Measurements from ENCODE around the gene IPCEF1. TPM values are rescaled to one million over a fixed set of nuclear protein-coding genes. Genes with fewer than 3 reads are reported as not detected.

IPCEF1 gene
- total and polyA plus RNA-seq, 4 experiments from 2014 or later = 67.7 to 97.7 (median 82.2) TPM

- no peak overlapping the region for H3K4me3 ChIP-seq (ENCODE audit: low read length in 2 of 2)
- H3K9me3 ChIP-seq (ENCODE audit: control insufficient read depth in 1 of 2, low read length in 2 of 2) = no peaks in the 10 kb centered on the region
- no peak overlapping the region for H3K4me3 Mint-ChIP-seq
- ChIA-PET POLR2A (ENCODE audit: partially characterized antibody) (no interaction called here), CTCF (ENCODE audit: partially characterized antibody) (no interaction called here)
- H3K27me3 Mint-ChIP-seq = peaks cover under 1 to 15% of the 10 kb centered on the region in 2 donors
- no peak overlapping the region for H3K27ac Mint-ChIP-seq
- H3K27me3 ChIP-seq (ENCODE audit: insufficient read depth, low read length) = no peaks in the 10 kb centered on the region
- H3K9me3 Mint-ChIP-seq = peaks cover 0 to 2% (median 0%) of the 10 kb centered on the region in 8 donors
- H3K4me1 ChIP-seq (ENCODE audit: insufficient read depth, low read length) = no peaks in the 10 kb centered on the region
- no peak overlapping the region for H3K27ac ChIP-seq (ENCODE audit: low read depth, low read length)
- H3K36me3 ChIP-seq (ENCODE audit: insufficient read depth, low read length) = no peaks in the 10 kb centered on the region
- intact Hi-C loops (cut with micrococcal nuclease) = no loop called here
- H3K4me1 Mint-ChIP-seq = peaks cover 0 to 7% (median 5%) of the 10 kb centered on the region in 4 donors
- no peaks in the 10 kb centered on the region for H3K36me3 Mint-ChIP-seq
- no peak for DNase-seq
Measured at GRCh38 chr6:154359679-154360078, 3.1 kb upstream of the IPCEF1 start.

DNA sequence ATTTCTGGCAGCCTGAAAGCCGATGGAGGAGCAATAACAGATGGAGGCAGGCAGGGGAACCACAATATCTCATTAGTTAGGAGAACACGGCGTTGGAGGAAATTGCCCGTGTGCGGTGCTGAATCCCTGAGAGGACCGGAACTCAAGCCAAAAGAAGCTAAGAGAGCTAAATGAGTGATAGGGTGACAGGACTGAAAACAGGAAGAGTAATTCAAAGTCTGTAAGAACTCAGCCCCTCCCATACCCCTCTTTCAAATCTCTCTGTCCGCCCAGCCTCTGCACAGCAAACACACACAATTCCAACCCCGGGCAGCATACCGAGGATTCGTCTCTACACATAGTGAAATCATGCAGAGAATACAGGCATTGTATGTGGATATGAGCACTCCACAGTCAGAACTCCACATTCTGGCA is 2.6 kb upstream of the IPCEF1 start:
- no peak for DNase-seq
- H3K4me1 ChIP-seq (ENCODE audit: insufficient read depth, low read length) = no peaks in the 10 kb centered on the region
- H3K27me3 ChIP-seq (ENCODE audit: insufficient read depth, low read length) = no peaks in the 10 kb centered on the region
- Mint-ChIP-seq H3K4me3 (peak overlapping the region in 4 of 8 donors; percentile 15 to 63 (median 52)), H3K36me3 (no peaks in the 10 kb centered on the region), H3K27me3 (peaks cover 5 to 18% of the 10 kb centered on the region in 2 donors), H3K9me3 (peaks cover 0 to 5% (median 0%) of the 10 kb centered on the region in 8 donors), H3K27ac (peak overlapping the region in 1 of 7 donors; percentile 58), H3K4me1 (peaks cover 0 to 11% (median 7%) of the 10 kb centered on the region in 4 donors)
- ChIA-PET CTCF (ENCODE audit: partially characterized antibody) (no interaction called here), POLR2A (ENCODE audit: partially characterized antibody) (no interaction called here)
- no peak overlapping the region for H3K4me3 ChIP-seq (ENCODE audit: low read length in 2 of 2)
- H3K27ac ChIP-seq (ENCODE audit: low read depth, low read length) = no peak overlapping the region
- H3K9me3 ChIP-seq (ENCODE audit: control insufficient read depth in 1 of 2, low read length in 2 of 2) = no peaks in the 10 kb centered on the region
- intact Hi-C loops (cut with micrococcal nuclease) = no loop called here
- no peaks in the 10 kb centered on the region for H3K36me3 ChIP-seq (ENCODE audit: insufficient read depth, low read length)

DNA sequence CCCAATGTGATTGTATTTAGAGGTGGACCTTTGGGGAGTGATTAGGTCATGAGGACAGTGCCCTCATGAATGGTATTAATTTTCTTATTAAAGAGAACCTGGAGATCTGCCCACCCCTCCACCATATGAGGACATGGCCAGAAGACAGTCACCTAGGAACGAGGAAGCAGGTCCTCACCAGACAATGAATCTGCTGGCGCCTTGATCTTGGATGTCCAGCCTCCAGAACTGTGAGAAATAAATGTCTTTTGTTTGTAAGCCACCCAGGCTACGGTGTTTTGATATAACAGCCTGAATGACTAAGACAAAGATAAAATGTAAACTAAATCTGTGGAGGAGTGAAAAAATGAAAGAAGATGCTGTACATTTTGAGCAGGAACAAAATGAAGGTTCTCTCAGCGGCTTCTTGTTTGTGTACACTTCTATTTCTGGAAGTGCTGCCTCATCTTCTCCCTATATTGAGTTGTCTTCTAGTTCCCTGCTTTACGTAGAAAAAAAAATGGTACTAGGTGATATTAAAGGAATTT is 1.5 kb upstream of the IPCEF1 start:
- CTCF ChIA-PET (ENCODE audit: partially characterized antibody) = no interaction called here
- Mint-ChIP-seq H3K4me3 (no peak overlapping the region), H3K27ac (no peak overlapping the region)

DNA sequence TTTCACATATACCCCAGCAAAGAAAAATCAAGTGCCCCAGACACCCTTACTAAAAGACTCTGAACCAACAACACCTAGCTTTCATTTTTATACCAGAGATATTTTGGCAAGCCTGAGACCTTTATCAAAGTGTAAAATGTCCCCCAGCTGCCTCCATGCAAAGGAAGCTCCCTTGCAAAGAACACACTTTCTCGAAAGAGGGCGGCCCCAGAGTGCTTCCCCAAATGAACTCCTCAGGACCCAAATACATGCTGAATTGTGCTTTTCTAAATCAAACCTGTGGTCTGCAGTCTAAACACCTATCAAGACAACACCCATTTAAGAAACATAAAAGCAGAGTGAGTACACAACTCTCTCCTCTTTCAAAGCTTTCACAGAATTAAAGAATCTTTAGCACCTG is 490 bp downstream of the IPCEF1 start:
- Histone ChIP-seq H3K4me3 (ENCODE audit: low read length in 2 of 2) (no peak overlapping the region), H3K27ac (ENCODE audit: low read depth, low read length) (no peak overlapping the region), H3K9me3 (ENCODE audit: control insufficient read depth in 1 of 2, low read length in 2 of 2) (no peaks in the 10 kb centered on the region), H3K36me3 (ENCODE audit: insufficient read depth, low read length) (no peaks in the 10 kb centered on the region), H3K27me3 (ENCODE audit: insufficient read depth, low read length) (no peaks in the 10 kb centered on the region), H3K4me1 (ENCODE audit: insufficient read depth, low read length) (no peaks in the 10 kb centered on the region)
- POLR2A ChIA-PET (ENCODE audit: partially characterized antibody) = no interaction called here
- no peak for DNase-seq
- peaks cover 0 to 15% (median 8%) of the 10 kb centered on the region in 4 donors for H3K4me1 Mint-ChIP-seq
- peaks cover 0 to 6% (median 0%) of the 10 kb centered on the region in 8 donors for H3K9me3 Mint-ChIP-seq
- no peaks in the 10 kb centered on the region for H3K36me3 Mint-ChIP-seq
- CTCF ChIA-PET (ENCODE audit: partially characterized antibody) = no interaction called here
- intact Hi-C loops (cut with micrococcal nuclease) = no loop called here
- no peak overlapping the region for H3K27ac Mint-ChIP-seq
- no peak overlapping the region for H3K4me3 Mint-ChIP-seq
- H3K27me3 Mint-ChIP-seq = peaks cover 6 to 20% of the 10 kb centered on the region in 2 donors

More for the DNA sequence above, 1.5 kb upstream of the IPCEF1 start:
- Histone ChIP-seq H3K4me1 (ENCODE audit: insufficient read depth, low read length) (no peaks in the 10 kb centered on the region), H3K36me3 (ENCODE audit: insufficient read depth, low read length) (no peaks in the 10 kb centered on the region), H3K4me3 (ENCODE audit: low read length in 2 of 2) (no peak overlapping the region), H3K27ac (ENCODE audit: low read depth, low read length) (no peak overlapping the region), H3K27me3 (ENCODE audit: insufficient read depth, low read length) (no peaks in the 10 kb centered on the region), H3K9me3 (ENCODE audit: control insufficient read depth in 1 of 2, low read length in 2 of 2) (no peaks in the 10 kb centered on the region)
- H3K9me3 Mint-ChIP-seq = peaks cover 0 to 6% (median 0%) of the 10 kb centered on the region in 8 donors
- DNase-seq = no peak
- intact Hi-C loops (cut with micrococcal nuclease) = no loop called here
- POLR2A ChIA-PET (ENCODE audit: partially characterized antibody) = no interaction called here
- peaks cover 0 to 12% (median 8%) of the 10 kb centered on the region in 4 donors for H3K4me1 Mint-ChIP-seq
- H3K27me3 Mint-ChIP-seq = peaks cover 6 to 18% of the 10 kb centered on the region in 2 donors
- no peaks in the 10 kb centered on the region for H3K36me3 Mint-ChIP-seq

GRCh38 chr6:154354265-154354777 is 2.3 kb downstream of the IPCEF1 start:
- Histone ChIP-seq H3K4me1 (ENCODE audit: insufficient read depth, low read length) (no peaks in the 10 kb centered on the region), H3K9me3 (ENCODE audit: control insufficient read depth in 1 of 2, low read length in 2 of 2) (no peaks in the 10 kb centered on the region), H3K27me3 (ENCODE audit: insufficient read depth, low read length) (no peaks in the 10 kb centered on the region), H3K36me3 (ENCODE audit: insufficient read depth, low read length) (no peaks in the 10 kb centered on the region), H3K27ac (ENCODE audit: low read depth, low read length) (no peak overlapping the region), H3K4me3 (ENCODE audit: low read length in 2 of 2) (no peak overlapping the region)
- CTCF ChIA-PET (ENCODE audit: partially characterized antibody) = no interaction called here
- POLR2A ChIA-PET (ENCODE audit: partially characterized antibody) = no interaction called here
- Mint-ChIP-seq H3K27ac (no peak overlapping the region), H3K27me3 (peaks cover 6 to 19% of the 10 kb centered on the region in 2 donors), H3K9me3 (peaks cover 0 to 6% (median 0%) of the 10 kb centered on the region in 8 donors), H3K36me3 (no peaks in the 10 kb centered on the region), H3K4me3 (no peak overlapping the region), H3K4me1 (peaks cover 0 to 15% (median 8%) of the 10 kb centered on the region in 4 donors)
- no peak for DNase-seq
- intact Hi-C loops (cut with micrococcal nuclease) = no loop called here

GRCh38 chr6:154353626-154354025 is 3.0 kb downstream of the IPCEF1 start:
- Mint-ChIP-seq H3K36me3 (no peaks in the 10 kb centered on the region), H3K4me3 (no peak overlapping the region), H3K9me3 (peaks cover 0 to 6% (median 0%) of the 10 kb centered on the region in 8 donors), H3K27me3 (peaks cover 6 to 16% of the 10 kb centered on the region in 2 donors), H3K4me1 (peaks cover 0 to 11% (median 7%) of the 10 kb centered on the region in 4 donors), H3K27ac (no peak overlapping the region)
- Histone ChIP-seq H3K4me1 (ENCODE audit: insufficient read depth, low read length) (no peaks in the 10 kb centered on the region), H3K27ac (ENCODE audit: low read depth, low read length) (no peak overlapping the region), H3K4me3 (ENCODE audit: low read length in 2 of 2) (no peak overlapping the region), H3K27me3 (ENCODE audit: insufficient read depth, low read length) (no peaks in the 10 kb centered on the region), H3K9me3 (ENCODE audit: control insufficient read depth in 1 of 2, low read length in 2 of 2) (no peaks in the 10 kb centered on the region), H3K36me3 (ENCODE audit: insufficient read depth, low read length) (no peaks in the 10 kb centered on the region)
- intact Hi-C loops (cut with micrococcal nuclease) = no loop called here
- ChIA-PET POLR2A (ENCODE audit: partially characterized antibody) (no interaction called here), CTCF (ENCODE audit: partially characterized antibody) (no interaction called here)
- DNase-seq = no peak

DNA sequence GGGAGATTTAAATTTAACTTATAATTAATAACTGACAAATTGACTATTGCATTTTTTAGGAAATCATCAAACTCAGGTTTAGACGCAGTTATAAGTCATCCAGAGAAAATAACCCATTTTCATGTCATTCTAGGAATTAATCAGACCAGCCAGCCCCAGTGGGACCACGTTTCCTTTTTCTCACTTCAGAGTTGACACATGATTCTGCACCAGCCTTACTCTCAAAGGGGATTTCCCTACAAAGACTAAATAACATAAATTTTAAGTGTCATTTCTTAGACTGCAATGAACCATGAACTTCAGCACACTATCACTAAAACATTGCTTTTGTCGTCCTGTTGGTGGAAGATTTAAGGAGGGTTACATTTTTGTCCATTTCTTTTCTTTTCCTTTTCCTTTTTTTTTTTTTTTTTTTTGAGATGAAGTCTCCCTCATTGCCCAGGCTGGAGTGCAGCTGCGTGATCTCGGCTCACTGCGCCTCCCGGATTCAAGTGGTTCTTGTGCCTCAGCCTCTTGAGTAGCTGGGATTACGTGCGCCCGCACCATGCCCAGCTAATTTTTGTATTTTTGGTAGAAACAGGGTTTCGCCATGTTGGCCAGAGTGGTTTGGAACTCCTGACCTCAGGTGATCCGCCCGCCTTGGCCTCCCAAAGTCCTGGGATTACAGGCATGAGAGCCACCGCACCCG is 3.6 kb downstream of the IPCEF1 start:
- no peaks in the 10 kb centered on the region for H3K9me3 ChIP-seq (ENCODE audit: control insufficient read depth in 1 of 2, low read length in 2 of 2)
- H3K36me3 ChIP-seq (ENCODE audit: insufficient read depth, low read length) = no peaks in the 10 kb centered on the region
- H3K27ac Mint-ChIP-seq = no peak overlapping the region
- H3K4me3 Mint-ChIP-seq = no peak overlapping the region
- H3K27me3 Mint-ChIP-seq = peaks cover 6 to 13% of the 10 kb centered on the region in 2 donors
- no peak overlapping the region for H3K4me3 ChIP-seq (ENCODE audit: low read length in 2 of 2)
- no peak for DNase-seq
- H3K4me1 ChIP-seq (ENCODE audit: insufficient read depth, low read length) = no peaks in the 10 kb centered on the region
- no peak overlapping the region for H3K27ac ChIP-seq (ENCODE audit: low read depth, low read length)
- H3K36me3 Mint-ChIP-seq = no peaks in the 10 kb centered on the region
- POLR2A ChIA-PET (ENCODE audit: partially characterized antibody) = no interaction called here
- peaks cover 0 to 6% (median 0%) of the 10 kb centered on the region in 8 donors for H3K9me3 Mint-ChIP-seq
- H3K4me1 Mint-ChIP-seq = peaks cover 0 to 11% (median 7%) of the 10 kb centered on the region in 4 donors
- no peaks in the 10 kb centered on the region for H3K27me3 ChIP-seq (ENCODE audit: insufficient read depth, low read length)
- intact Hi-C loops (cut with micrococcal nuclease) = no loop called here
- CTCF ChIA-PET (ENCODE audit: partially characterized antibody) = no interaction called here
